K562 (cell line): ENCODE measurements around the gene HMGCL. TPM values are rescaled to one million over a fixed set of nuclear protein-coding genes. Genes with fewer than 3 reads are reported as not detected.

Experiments
- ASH1L ChIP-seq: fragments of 450-650 bp; IDR thresholded peaks from 2 replicates; pipeline ENCODE4 v1.6.1; 2018; ENCODE audit warnings: borderline replicate concordance, mild to moderate bottlenecking, low read depth; ENCODE audit not compliant: partially characterized antibody
- ATF3 ChIP-seq, 2 experiments: fragments of 450-650 bp in 1 of 2; sonication (generic) in 1 of 2; formaldehyde crosslinking in 1 of 2; IDR thresholded peaks in 1 of 2; conservative IDR thresholded peaks in 1 of 2; 2 replicates each; pipeline versions ENCODE4 v1.6.1 to v1.8.1; 2016 to 2023; ENCODE audit warnings: mild to moderate bottlenecking in 2 of 2, moderate library complexity in 2 of 2, inconsistent platforms in 1 of 2, missing genetic modification reagents in 1 of 2
- CCAR2 ChIP-seq: fragments of 200-400 bp; formaldehyde crosslinking; IDR thresholded peaks from 2 replicates; pipeline ENCODE4 v1.6.1; 2017; ENCODE audit warnings: mild to moderate bottlenecking, low read depth, low read length
- E2F1 ChIP-seq: sonication (generic); formaldehyde crosslinking; IDR thresholded peaks from 2 replicates; pipeline ENCODE4 v1.8.1; 2023; ENCODE audit warnings: mild to moderate bottlenecking, missing genetic modification reagents, moderate library complexity
- E2F3 ChIP-seq: fragments of 250-450 bp; sonication (Bioruptor Pico); IDR thresholded peaks from 2 replicates; pipeline ENCODE4 v1.4.0; 2020; ENCODE audit warnings: mild to moderate bottlenecking
- FOXP1 ChIP-seq: sonication (generic); formaldehyde crosslinking; IDR thresholded peaks from 2 replicates; pipeline ENCODE4 v1.8.0; 2022; ENCODE audit warnings: mild to moderate bottlenecking, missing genetic modification reagents
- MEF2A ChIP-seq: IDR thresholded peaks from 2 replicates; pipeline ENCODE4 v1.6.1; 2011; ENCODE audit warnings: low read depth, mild to moderate bottlenecking, low read length, moderate library complexity; ENCODE audit not compliant: control insufficient read depth
- MNT ChIP-seq, 2 experiments: fragments of 450-650 bp; conservative IDR thresholded peaks; 2 replicates each; pipeline ENCODE4 v1.6.1; 2017; ENCODE audit warnings: mild to moderate bottlenecking in 2 of 2, moderate library complexity in 2 of 2
- MXI1 ChIP-seq: IDR thresholded peaks from 2 replicates; pipeline ENCODE4 v1.6.1; 2011; ENCODE audit warnings: low read depth, mild to moderate bottlenecking, improper control_type of control experiment, low read length
- NCOA4 ChIP-seq: fragments of 450-650 bp; IDR thresholded peaks from 2 replicates; pipeline ENCODE4 v1.6.1; 2018; ENCODE audit warnings: mild to moderate bottlenecking; ENCODE audit not compliant: partially characterized antibody
- NR2F6 ChIP-seq: fragments of 450-650 bp; formaldehyde crosslinking; IDR thresholded peaks from 2 replicates; pipeline ENCODE4 v1.4.0; 2020; ENCODE audit warnings: mild to moderate bottlenecking
- PTRF ChIP-seq: fragments of 450-650 bp; IDR thresholded peaks from 2 replicates; pipeline ENCODE4 v1.6.1; 2016; ENCODE audit warnings: mild to moderate bottlenecking, missing genetic modification characterization, missing compliant biosample characterization
- PURB ChIP-seq: sonication (generic); formaldehyde crosslinking; IDR thresholded peaks from 2 replicates; pipeline ENCODE4 v1.9.0; 2021; ENCODE audit warnings: low read depth, mild to moderate bottlenecking, missing genetic modification reagents
- SMAD3 ChIP-seq: fragments of 450-650 bp; formaldehyde crosslinking; conservative IDR thresholded peaks from 2 replicates; pipeline ENCODE4 v1.4.0; 2020; ENCODE audit warnings: mild to moderate bottlenecking
- TCFL5 ChIP-seq: fragments of 250-450 bp; sonication (Bioruptor Pico); conservative IDR thresholded peaks from 2 replicates; pipeline ENCODE4 v1.6.1; 2021; ENCODE audit warnings: mild to moderate bottlenecking, moderate library complexity, matching md5 sums
- TEAD1 ChIP-seq, 2 experiments: fragments of 450-650 bp in 1 of 2; sonication (generic) in 1 of 2; formaldehyde crosslinking; IDR thresholded peaks; 2 replicates each; pipeline versions ENCODE4 v1.4.0 to v1.8.0; 2020 to 2022; ENCODE audit warnings: mild to moderate bottlenecking in 2 of 2, missing genetic modification reagents in 1 of 2
- TRIM28 ChIP-seq: fragments of 450-650 bp; IDR thresholded peaks from 2 replicates; pipeline ENCODE4 v1.6.1; 2017
- WHSC1 ChIP-seq: IDR thresholded peaks from one replicate; pipeline ENCODE4 v1.6.1; 2012; ENCODE audit warnings: low read length, control low read depth, inconsistent platforms
- ZBTB8A ChIP-seq: fragments of 450-650 bp; IDR thresholded peaks from 2 replicates; pipeline ENCODE4 v1.6.1; 2018; ENCODE audit warnings: mild to moderate bottlenecking, moderate library complexity; ENCODE audit not compliant: partially characterized antibody
- ZEB2 ChIP-seq: fragments of 450-650 bp; IDR thresholded peaks from 2 replicates; pipeline ENCODE4 v1.6.1; 2016
- ZNF253 ChIP-seq: fragments of 250-450 bp; sonication (Bioruptor Pico); conservative IDR thresholded peaks from 2 replicates; pipeline ENCODE4 v1.6.1; 2021; ENCODE audit warnings: mild to moderate bottlenecking
- polyA plus RNA-seq, 8 experiments: library from polyadenylated mRNA; depleted of rRNA in 4 of 8; stranded (reverse) in 5 of 8; unstranded in 3 of 8; fragments of >200 nt; fragmentation: Nextera tagmentation in 2 of 8; fragmentation: Illumina TruSeq in 1 of 8; extraction: Ambion mirVana in 2 of 8; extraction: Trizol in 1 of 8; gene quantifications; 2 replicates each; pipeline versions ENCODE4 v1.2.1 to v1.2.3, GENCODE V29; 2011 to 2014; ENCODE audit warnings: inconsistent platforms in 1 of 8, missing spikeins in 1 of 8
- total RNA-seq, 7 experiments: library from RNA; depleted of rRNA in 6 of 7; stranded (reverse); fragments of >200 nt in 6 of 7; fragmentation: Illumina TruSeq in 2 of 7; extraction: Trizol in 2 of 7; gene quantifications; 2 replicates each; pipeline versions ENCODE4 v1.2.1 to v1.2.3, GENCODE V29; 2011 to 2021; ENCODE audit warnings: low replicate concordance in 1 of 7

HMGCL gene
- total and polyA plus RNA-seq, 9 of the 15 experiments (the other 6 are each of a cell fraction or from before 2014, with no cell fraction given) = 18.0 to 82.2 (median 24.2) TPM

- peak in 1 of 2 experiments; percentile 40; a peak in 1 of 4 replicates for TF ChIP-seq MNT (conservative IDR thresholded peaks at IDR 0.05)
- peak; percentile 76; the same call in 1 of the 2 replicates for TF ChIP-seq E2F1 (CRISPR knock-in tag)
- no peak for TF ChIP-seq CCAR2
- TF ChIP-seq MEF2A = no peak
- TF ChIP-seq ASH1L = no peak
- TF ChIP-seq ZNF253 (CRISPR knock-in tag) = no peak
- TF ChIP-seq NCOA4 = no peak
- no peak; the same call in 1 of the 2 replicates for TF ChIP-seq FOXP1 (CRISPR knock-in tag)
- no peak for TF ChIP-seq WHSC1
- TF ChIP-seq TCFL5 (CRISPR knock-in tag) = no peak
- TF ChIP-seq TRIM28 = no peak
- no peak for TF ChIP-seq PURB (CRISPR knock-in tag)
- no peak for TF ChIP-seq SMAD3
- 0 out of 2 replicates have a peak, but pooled peaks have one; percentile 25 for TF ChIP-seq NR2F6
- no peak for TF ChIP-seq MXI1
- TF ChIP-seq TEAD1 (CRISPR knock-in tag; IDR thresholded peaks at IDR 0.05) = peak; percentile 6 to 91; a peak in 2 of 4 replicates
- TF ChIP-seq ZEB2 = no peak
- no peak for TF ChIP-seq ATF3 (IDR thresholded peaks at IDR 0.05)
- TF ChIP-seq ATF3 (CRISPR knock-in tag; conservative IDR thresholded peaks at IDR 0.05) = 0 out of 2 replicates have a peak, but pooled peaks have one; percentile 65
- TF ChIP-seq ZBTB8A = no peak
- TF ChIP-seq E2F3 (CRISPR knock-in tag) = 0 out of 2 replicates have a peak, but pooled peaks have one; percentile 12
- no peak for TF ChIP-seq PTRF (tag)
These were observed 42.8 kb upstream of the HMGCL start, which contains the start of gene FUCA1 (continued) for GRCh38 chr1:23867895-23868556.
